Naive B cell (primary cell): ENCODE data around the gene MGLL. TPM values are rescaled to one million over a fixed set of nuclear protein-coding genes. Genes with fewer than 3 reads are reported as not detected.
A peak's percentile ranks its signal among the peaks of the same experiment; 100 is the strongest.

Source experiments
- ATAC-seq, 2 donors: fragments of 150-1000 bp; cut with Tn5 transposase; 2 replicates each; pipeline ENCODE4 v1.10.0; 2021; ENCODE audit warnings: low read depth in 2 of 2, mild to moderate bottlenecking in 2 of 2, moderate library complexity in 2 of 2
- DNase-seq: peaks from one replicate; pipeline ENCODE4 v3.0.0; 2022
- H3K27ac Mint-ChIP-seq, 6 donors: one replicate each; pipeline ENCODE4 v1.8.0; 2020 to 2022; ENCODE audit warnings: mild to moderate bottlenecking in 6 of 6, mixed read lengths in 6 of 6, moderate library complexity in 5 of 6, inconsistent platforms in 2 of 6
- H3K27me3 Mint-ChIP-seq, 3 donors: one replicate each; pipeline ENCODE4 v1.8.0; 2021 to 2022; ENCODE audit warnings: mixed read lengths in 3 of 3, mild to moderate bottlenecking in 1 of 3
- H3K36me3 Mint-ChIP-seq, 2 donors: one replicate each; pipeline ENCODE4 v1.8.0; 2020 to 2022; ENCODE audit warnings: mixed read lengths in 2 of 2, inconsistent platforms in 1 of 2, mild to moderate bottlenecking in 1 of 2
- H3K4me1 Mint-ChIP-seq, 3 donors: one replicate each; pipeline ENCODE4 v1.8.0; 2020 to 2022; ENCODE audit warnings: mixed read lengths in 3 of 3, inconsistent platforms in 1 of 3, mild to moderate bottlenecking in 1 of 3, moderate library complexity in 1 of 3
- H3K4me3 Mint-ChIP-seq, 8 donors: one replicate each; pipeline ENCODE4 v1.8.0; 2020 to 2022; ENCODE audit warnings: mild to moderate bottlenecking in 8 of 8, mixed read lengths in 8 of 8, moderate library complexity in 8 of 8, inconsistent platforms in 2 of 8
- H3K9me3 Mint-ChIP-seq, 7 donors: one replicate each; pipeline ENCODE4 v1.8.0; 2020 to 2022; ENCODE audit warnings: mixed read lengths in 7 of 7, mild to moderate bottlenecking in 5 of 7, inconsistent platforms in 2 of 7, moderate library complexity in 1 of 7
- polyA plus RNA-seq, 6 donors: library from polyadenylated mRNA; unstranded; fragments of 300-500 nt; fragmentation: Illumina TruSeq; gene quantifications; one replicate each; pipeline ENCODE4 v1.2.3, GENCODE V29; 2021; ENCODE audit warnings: low read depth in 6 of 6

MGLL gene
- polyA plus RNA-seq, 6 donors from 2014 or later: 0.40 to 3.6 (median 1.3) TPM; not detected in 1

- Mint-ChIP-seq H3K27me3 (peaks cover 0 to under 1% (median 0%) of the 10 kb centered on the region in 3 donors), H3K27ac (no peak overlapping the region), H3K36me3 (peaks cover 0 to 7% of the 10 kb centered on the region in 2 donors), H3K9me3 (peaks cover 0 to 10% (median 0%) of the 10 kb centered on the region in 7 donors), H3K4me1 (peaks cover 19 to 22% (median 19%) of the 10 kb centered on the region in 3 donors), H3K4me3 (no peak overlapping the region)
- DNase-seq (no peak), ATAC-seq (no peak)
Observed at GRCh38 chr3:127779747-127780146, 42.6 kb downstream of the MGLL start.

- no peak overlapping the region for H3K4me3 Mint-ChIP-seq
- ATAC-seq (no peak), DNase-seq (no peak)
- peaks cover 0 to 7% of the 10 kb centered on the region in 2 donors for H3K36me3 Mint-ChIP-seq
- no peak overlapping the region for H3K27ac Mint-ChIP-seq
- peaks cover 18 to 28% (median 22%) of the 10 kb centered on the region in 3 donors for H3K4me1 Mint-ChIP-seq
- H3K27me3 Mint-ChIP-seq: no peaks in the 10 kb centered on the region
- H3K9me3 Mint-ChIP-seq: peaks cover 0 to 10% (median 0%) of the 10 kb centered on the region in 7 donors
Observed at GRCh38 chr3:127777921-127778656, 44.2 kb downstream of the MGLL start.

DNA sequence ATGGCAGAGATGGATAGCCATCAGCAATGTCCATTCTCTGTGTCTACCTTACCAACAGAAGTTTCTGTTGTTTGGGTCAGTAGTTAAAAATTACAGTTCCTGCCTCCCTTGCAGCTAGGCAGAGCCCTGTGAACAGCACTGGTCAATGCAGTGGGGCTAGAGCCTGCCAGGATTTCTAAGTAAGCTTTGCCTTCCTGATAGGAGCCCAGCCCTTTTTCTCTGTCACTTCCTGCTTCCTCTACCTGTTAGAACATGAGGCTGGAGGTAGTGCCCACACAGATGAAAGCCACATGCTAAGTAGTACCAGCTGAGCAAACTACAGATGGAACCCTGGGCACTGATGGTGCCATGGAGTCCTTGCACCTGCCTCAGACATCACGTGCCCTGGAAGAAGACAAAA is 45.0 kb downstream of the MGLL start:
- Mint-ChIP-seq H3K9me3 (peaks cover 0 to 10% (median 0%) of the 10 kb centered on the region in 7 donors), H3K4me3 (no peak overlapping the region), H3K4me1 (peaks cover 18 to 28% (median 22%) of the 10 kb centered on the region in 3 donors), H3K27ac (no peak overlapping the region), H3K36me3 (peaks cover 0 to 7% of the 10 kb centered on the region in 2 donors), H3K27me3 (no peaks in the 10 kb centered on the region)
- ATAC-seq (no peak), DNase-seq (no peak)

GRCh38 chr3:127776347-127776746 is 46.0 kb downstream of the MGLL start:
- DNase-seq (no peak), ATAC-seq (no peak)
- Mint-ChIP-seq H3K4me3 (no peak overlapping the region), H3K27ac (peak overlapping the region in 2 of 6 donors; percentile 6 to 65), H3K27me3 (no peaks in the 10 kb centered on the region), H3K36me3 (peaks cover 0 to 7% of the 10 kb centered on the region in 2 donors), H3K4me1 (peaks cover 18 to 28% (median 22%) of the 10 kb centered on the region in 3 donors), H3K9me3 (peaks cover 0 to 10% (median 0%) of the 10 kb centered on the region in 7 donors)

DNA sequence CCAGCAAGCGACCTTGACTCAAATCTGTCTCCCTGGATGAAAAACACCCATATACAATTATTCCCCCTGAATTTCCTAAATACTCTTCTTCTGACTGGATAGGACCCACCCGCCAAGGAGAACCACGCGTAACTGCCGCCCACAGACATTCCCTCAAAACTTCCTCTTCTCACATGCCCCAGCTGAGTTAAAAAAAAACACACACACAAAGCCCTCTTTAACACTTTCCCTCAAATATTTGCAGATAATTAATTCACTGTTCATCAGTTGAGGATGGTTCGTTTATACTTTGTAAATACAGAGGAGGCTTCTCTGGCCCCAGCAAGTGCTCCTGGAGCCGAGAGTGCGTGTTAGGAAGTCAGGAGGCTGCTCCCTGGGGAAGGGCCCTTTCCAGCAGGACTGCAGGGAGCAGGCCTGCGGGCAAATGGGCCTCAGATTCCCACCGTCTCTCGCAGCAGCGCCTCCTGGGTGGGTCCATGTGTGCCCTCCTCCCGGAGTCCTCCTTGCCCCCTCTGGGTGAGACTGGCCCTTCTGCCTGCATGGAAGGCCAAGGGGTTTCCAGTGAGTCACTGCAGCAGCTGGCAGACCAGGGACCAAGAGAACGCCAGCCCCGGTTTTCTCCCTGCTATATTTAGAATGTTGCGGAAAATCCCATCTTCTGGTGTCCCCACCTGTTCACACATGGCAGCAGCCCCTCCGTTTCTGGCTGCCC is 46.8 kb downstream of the MGLL start:
- Mint-ChIP-seq H3K36me3 (peaks cover 0 to 7% of the 10 kb centered on the region in 2 donors), H3K27me3 (no peaks in the 10 kb centered on the region), H3K4me3 (peak overlapping the region in 5 of 8 donors; percentile 4 to 41 (median 17)), H3K4me1 (peaks cover 18 to 28% (median 22%) of the 10 kb centered on the region in 3 donors), H3K9me3 (peaks cover 0 to 10% (median 0%) of the 10 kb centered on the region in 7 donors), H3K27ac (peak overlapping the region in 2 of 6 donors; percentile 7 to 65)
- peak in 1 of 2 donors; percentile 49 for ATAC-seq
- no peak for DNase-seq

- Mint-ChIP-seq H3K36me3 (peaks cover 0 to 7% of the 10 kb centered on the region in 2 donors), H3K4me3 (peak overlapping the region in 1 of 8 donors; percentile 38), H3K4me1 (peaks cover 18 to 28% (median 22%) of the 10 kb centered on the region in 3 donors), H3K27me3 (no peaks in the 10 kb centered on the region), H3K27ac (peak overlapping the region in 2 of 6 donors; percentile 56 to 91), H3K9me3 (peaks cover 0 to 14% (median 0%) of the 10 kb centered on the region in 7 donors)
- DNase-seq (no peak), ATAC-seq (no peak)
Observed at GRCh38 chr3:127774647-127775046, 47.7 kb downstream of the MGLL start.

- Mint-ChIP-seq H3K36me3 (peaks cover 0 to 8% of the 10 kb centered on the region in 2 donors), H3K4me3 (no peak overlapping the region), H3K27ac (peak overlapping the region in 1 of 6 donors; percentile 79), H3K27me3 (no peaks in the 10 kb centered on the region), H3K4me1 (peaks cover 18 to 28% (median 22%) of the 10 kb centered on the region in 3 donors), H3K9me3 (peaks cover 0 to 14% (median under 1%) of the 10 kb centered on the region in 7 donors)
- ATAC-seq (no peak), DNase-seq (no peak)
Observed at GRCh38 chr3:127773752-127774395, 48.4 kb downstream of the MGLL start.

DNA sequence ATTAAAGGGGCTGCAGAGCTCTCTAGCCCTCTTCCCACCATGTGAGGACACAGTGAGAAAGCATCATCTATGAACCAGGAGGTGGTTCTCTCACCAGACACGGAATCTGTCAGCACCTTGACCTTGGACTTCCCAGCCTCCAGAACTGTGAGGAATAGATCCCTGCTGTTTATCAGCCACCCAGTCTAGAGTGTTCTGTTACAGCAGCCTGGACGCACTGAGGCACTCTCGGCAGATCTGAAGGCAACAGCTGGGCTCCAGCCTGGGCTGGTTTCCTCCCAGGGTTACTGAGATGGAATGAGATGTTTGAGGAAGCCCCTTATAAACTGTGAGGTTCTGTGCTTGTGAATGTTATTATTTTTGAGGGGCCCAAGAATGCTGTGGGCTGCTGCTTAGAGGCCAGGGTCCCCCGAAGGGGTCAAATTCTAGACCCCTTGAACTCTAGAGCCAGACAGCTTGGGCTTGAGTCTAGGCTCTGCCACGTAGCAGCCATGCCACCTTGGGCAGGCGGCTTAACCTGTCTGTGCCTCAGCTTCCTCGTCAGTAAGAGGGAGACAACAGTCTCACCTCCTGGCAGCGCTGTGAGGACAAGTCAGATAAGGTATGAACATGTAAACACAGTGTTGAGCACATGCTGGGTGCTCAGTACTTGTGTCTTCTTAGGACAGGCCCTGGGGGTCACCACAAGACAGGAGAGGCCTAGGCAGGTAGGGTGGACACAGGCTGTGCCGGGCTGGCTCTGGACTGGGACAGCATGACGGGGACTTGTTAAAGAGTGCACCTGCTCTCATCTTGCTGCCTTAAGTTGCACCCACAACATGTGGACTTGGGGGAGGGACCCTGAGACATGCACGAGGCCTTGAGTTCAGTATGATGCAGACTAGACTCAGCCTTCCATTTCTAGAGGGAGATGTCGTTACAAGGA is 49.2 kb downstream of the MGLL start:
- H3K4me1 Mint-ChIP-seq: peaks cover 18 to 28% (median 22%) of the 10 kb centered on the region in 3 donors
- peak overlapping the region in 2 of 8 donors; percentile 1 to 25 for H3K4me3 Mint-ChIP-seq
- H3K36me3 Mint-ChIP-seq: peaks cover 0 to 15% of the 10 kb centered on the region in 2 donors
- DNase-seq: no peak
- no peaks in the 10 kb centered on the region for H3K27me3 Mint-ChIP-seq
- H3K27ac Mint-ChIP-seq: no peak overlapping the region
- H3K9me3 Mint-ChIP-seq: peaks cover 4 to 22% (median 8%) of the 10 kb centered on the region in 7 donors
- ATAC-seq: no peak

GRCh38 chr3:127772273-127772672 is 50.0 kb downstream of the MGLL start:
- Mint-ChIP-seq H3K36me3 (peaks cover 0 to 15% of the 10 kb centered on the region in 2 donors), H3K27me3 (no peaks in the 10 kb centered on the region), H3K9me3 (peaks cover 5 to 24% (median 16%) of the 10 kb centered on the region in 7 donors)

DNA sequence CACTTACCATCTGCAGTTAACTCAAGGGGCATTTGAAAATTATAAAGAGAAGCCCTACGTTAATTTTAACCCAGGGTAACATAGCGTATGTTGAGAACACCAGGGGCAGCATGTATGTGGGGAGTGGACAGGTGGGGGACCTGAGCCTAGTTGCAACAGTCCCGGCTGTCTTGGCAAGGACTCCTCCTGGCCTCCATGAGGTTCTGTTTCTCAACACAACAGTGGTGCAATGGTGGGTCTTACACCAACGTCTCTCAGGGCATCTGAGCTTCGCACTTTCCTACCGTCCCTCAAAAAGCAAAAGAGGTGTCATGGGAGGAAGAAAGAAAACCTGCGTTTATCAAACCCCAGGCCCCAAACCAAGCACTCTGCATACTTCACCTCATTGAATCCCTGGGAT is 50.6 kb downstream of the MGLL start:
- H3K9me3 Mint-ChIP-seq: peaks cover 5 to 23% (median 17%) of the 10 kb centered on the region in 7 donors
- H3K4me3 Mint-ChIP-seq: peak overlapping the region in 1 of 8 donors; percentile 21
- ATAC-seq (no peak), DNase-seq (no peak)
- H3K27ac Mint-ChIP-seq: no peak overlapping the region
- H3K36me3 Mint-ChIP-seq: peaks cover 0 to 9% of the 10 kb centered on the region in 2 donors
- H3K27me3 Mint-ChIP-seq: no peaks in the 10 kb centered on the region
- H3K4me1 Mint-ChIP-seq: peaks cover 18 to 28% (median 20%) of the 10 kb centered on the region in 3 donors

More at GRCh38 chr3:127772273-127772672, 50.0 kb downstream of the MGLL start:
- H3K4me3 Mint-ChIP-seq: no peak overlapping the region
- no peak for DNase-seq
- peaks cover 18 to 28% (median 22%) of the 10 kb centered on the region in 3 donors for H3K4me1 Mint-ChIP-seq
- H3K27ac Mint-ChIP-seq: no peak overlapping the region
- ATAC-seq: no peak

- Mint-ChIP-seq H3K9me3 (peaks cover 5 to 25% (median 17%) of the 10 kb centered on the region in 7 donors), H3K4me3 (peak overlapping the region in 3 of 8 donors; percentile 21 to 61 (median 39)), H3K36me3 (peaks cover 0 to 8% of the 10 kb centered on the region in 2 donors), H3K27me3 (no peaks in the 10 kb centered on the region), H3K4me1 (peaks cover 9 to 20% (median 11%) of the 10 kb centered on the region in 3 donors), H3K27ac (peak overlapping the region in 2 of 6 donors; percentile 21 to 61)
- DNase-seq (no peak), ATAC-seq (no peak)
Observed at GRCh38 chr3:127770671-127771355, 51.5 kb downstream of the MGLL start.
